Nucleus accumbens (tissue), 56 donors: ENCODE measurements around the gene SRMS.
"Not testable (repeated sequence)": the region's sequence is repeated elsewhere in the genome, so short reads cannot be mapped to it uniquely, and the experiment has no call there.

Experiments
- DNase-seq, 56 donors: peaks; one replicate each; lab custom pipeline; 2025; lab: John Stamatoyannopoulos, UW

SRMS gene

DNA sequence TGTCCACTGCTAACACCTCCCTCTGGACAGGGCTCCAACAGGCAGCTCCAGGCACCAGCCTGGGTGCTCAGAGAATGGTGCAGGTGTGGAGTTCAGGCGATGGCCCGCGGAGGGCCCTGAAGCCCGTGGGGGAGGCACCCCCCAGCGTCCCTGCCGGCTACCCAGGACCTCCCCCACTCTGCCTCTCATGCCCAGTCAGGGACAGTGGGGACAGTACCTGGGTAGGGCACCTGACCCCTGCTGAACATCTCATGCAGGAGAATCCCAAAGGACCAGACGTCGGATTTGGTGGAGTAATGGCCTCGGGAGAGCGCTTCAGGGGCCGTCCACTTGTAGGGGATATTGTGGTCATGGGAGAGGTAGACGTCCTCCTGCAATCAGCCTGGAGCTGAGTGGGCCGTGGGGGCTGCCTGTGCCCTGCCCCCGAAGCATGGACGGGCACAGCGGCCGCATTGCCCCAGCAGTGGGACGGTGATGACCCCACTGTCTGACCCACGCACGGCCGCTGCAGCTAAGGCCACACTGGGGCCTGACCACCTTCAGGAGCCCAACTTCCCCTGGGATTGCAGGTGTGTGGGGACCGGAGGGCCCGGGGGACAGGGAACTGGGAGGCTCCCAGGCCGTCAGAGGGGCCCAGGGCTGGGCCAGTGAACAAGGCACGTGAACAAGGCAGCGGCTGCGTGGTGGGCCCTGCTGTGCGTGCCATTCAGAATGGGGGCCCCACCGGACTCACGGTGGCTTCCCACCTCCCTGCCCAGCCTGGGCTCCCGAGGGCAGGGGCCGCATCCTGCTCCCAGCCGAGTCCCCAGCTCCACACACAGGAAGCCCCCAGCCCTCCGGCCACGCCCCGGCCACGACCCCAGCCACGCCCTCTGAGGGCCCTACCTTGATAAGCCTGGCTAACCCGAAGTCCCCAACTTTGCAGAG, 17.4 kb downstream of the SRMS start:
- DNase-seq, result no peak

DNA sequence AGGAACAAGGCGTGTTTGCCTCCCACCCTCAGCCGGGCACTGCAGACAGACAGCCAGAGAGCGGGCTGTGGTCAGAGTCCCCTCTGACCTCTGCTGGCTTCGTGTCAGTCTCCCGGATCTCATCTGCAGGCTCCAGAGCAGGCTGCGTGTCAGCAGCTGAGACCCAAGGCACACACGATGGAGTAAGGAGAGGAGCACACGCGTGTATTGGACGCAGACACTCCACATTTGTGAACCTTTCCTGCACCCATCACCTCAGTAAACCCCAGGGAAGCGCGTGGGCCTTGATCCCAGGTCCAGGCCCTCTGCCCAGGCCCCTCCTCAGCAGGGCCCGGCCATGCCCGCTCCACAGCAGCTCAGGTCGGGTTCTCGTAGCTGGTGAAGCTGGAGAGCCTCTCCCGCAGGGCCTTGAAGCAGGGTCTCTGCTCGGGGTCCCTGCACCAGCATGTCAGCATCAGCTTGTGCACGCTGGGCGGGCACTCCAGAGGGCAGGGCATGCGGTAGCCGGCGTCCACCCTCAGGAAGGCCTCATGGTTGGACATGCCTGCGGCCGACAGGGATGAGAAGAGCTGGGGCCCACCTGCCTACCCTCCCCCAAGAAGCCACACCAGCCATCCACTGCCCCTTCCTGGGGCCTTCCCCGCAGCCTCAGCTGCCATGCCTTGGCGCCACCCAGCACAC, 18.2 kb downstream of the SRMS start:
- DNase-seq, result no peak

DNA sequence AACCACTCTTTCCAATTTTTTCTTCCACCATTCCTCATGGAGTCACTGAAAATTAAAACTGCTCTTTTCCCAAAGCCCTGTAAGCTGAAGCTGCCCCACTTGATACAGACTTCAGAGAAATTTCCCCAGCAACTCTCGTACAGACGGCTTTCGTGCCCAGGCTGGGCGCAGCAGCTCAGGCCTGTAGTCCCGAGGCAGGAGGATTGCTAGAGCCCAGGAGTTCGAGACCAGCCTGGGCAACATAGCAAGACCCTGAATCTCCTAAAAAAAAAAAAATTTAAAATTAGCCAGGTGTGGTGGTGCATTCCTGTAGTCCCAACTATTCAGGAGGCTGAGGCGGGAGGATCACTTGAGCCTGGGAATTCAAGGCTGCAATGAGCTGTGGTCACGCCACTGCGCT, 20.4 kb downstream of the SRMS start:
- no peak for DNase-seq

DNA sequence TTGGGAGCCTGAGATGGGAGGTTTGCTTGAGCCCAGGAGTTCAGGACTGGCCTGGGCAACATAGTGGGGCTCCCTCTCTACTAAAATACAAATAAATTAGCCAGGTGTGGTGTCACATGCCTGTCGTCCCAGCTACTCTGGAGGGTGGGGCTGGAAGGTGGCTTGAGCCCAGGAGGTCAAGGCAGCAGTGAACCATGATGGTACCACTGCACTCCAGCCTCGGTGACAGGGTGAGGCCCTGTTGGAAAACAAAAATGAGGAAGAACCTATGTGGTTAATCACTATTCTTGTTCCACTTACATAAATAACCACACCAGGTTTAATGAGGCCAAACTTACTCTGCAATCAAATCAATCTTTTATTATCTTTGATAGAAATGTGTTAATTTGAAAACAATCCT, 21.6 kb downstream of the SRMS start:
- no peak for DNase-seq

DNA sequence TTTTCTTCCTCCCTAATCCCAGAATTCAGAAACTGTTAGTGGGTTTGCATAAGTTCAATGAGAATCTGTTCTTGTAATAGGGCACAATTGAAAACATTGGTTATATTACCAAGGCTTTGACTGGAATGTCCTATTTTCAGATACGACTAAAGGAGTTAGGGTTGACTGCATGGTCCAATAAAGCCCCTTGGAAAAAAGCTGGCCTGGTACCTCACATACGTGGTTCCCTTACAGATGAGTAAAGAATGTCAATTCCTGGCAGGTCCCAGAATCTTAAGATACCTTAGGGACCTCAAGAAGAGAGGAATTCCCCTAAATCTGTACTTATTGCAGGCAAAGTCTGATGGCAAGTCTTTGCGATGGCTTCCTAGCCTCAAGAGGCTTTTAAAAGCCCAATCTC, 22.4 kb downstream of the SRMS start:
- DNase-seq, result no peak

DNA sequence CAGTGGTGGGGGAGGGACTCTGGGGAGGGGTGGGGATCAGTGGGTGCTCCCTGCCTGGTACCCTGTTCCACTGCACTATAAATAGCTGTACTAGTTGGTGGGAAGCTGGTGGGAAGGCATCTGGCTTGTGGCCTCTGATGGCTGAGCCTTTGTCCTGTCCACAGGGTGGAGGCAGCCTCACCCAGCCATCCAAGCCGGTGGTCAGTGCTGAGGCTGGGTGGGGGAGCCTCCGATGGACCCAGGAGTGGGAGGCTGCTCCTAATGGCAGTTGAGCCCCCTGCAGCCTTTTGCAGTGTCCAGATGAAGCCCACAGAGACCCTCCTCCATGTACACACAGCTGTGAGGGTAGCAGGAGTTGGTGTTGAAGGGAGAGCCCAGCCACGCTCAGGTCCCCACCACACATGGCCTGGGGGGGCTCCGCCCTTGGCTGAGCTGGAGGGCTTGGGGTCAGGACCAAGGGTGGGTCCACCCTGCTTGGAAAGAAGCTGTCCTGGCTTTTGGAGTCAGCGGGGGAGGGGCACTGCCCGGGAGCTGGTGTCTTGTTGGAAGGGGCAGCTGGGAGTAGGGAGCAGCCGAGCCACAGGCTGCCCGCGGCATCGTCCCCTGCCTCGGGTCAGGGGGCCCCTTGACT, 24.5 kb downstream of the SRMS start:
- no peak for DNase-seq

DNA sequence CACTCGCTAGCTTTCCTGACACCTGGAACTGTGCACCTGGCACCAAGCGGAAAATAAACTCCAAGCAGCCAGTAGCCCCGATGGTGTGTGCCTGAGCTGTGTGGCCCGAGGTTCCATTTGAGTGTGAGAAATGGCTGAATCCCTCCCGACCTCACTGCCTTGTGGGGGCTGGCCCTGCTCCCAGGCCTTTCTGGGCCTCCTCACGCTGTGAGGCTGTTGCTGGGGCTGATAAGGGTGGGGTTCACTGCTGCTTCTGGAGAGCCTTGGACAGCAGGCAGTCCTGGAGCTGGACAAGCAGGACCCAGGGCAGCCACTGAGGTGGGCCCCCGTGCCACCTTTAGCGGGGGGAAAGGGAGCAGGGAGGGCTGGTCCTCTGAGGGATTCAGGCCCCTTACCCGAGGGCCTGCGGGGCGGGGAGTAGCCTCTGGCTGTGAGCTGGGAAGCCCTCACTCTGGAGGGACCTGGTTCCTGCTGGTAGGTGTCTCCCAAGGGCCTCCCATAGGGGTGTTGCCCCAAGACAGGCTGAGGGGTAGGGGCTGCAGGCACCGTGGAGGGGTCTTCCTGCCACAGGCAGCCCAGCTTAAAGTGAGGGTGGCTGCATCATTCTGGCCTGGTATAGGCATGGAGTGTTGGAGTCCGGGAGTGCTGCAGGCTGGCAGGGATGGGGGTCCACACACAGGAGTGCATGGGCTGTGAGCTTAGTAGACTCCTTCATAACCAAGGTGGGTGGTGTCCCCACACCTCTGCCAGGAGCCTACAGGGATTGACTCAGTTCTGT, 25.3 kb downstream of the SRMS start:
- DNase-seq, result no peak

DNA sequence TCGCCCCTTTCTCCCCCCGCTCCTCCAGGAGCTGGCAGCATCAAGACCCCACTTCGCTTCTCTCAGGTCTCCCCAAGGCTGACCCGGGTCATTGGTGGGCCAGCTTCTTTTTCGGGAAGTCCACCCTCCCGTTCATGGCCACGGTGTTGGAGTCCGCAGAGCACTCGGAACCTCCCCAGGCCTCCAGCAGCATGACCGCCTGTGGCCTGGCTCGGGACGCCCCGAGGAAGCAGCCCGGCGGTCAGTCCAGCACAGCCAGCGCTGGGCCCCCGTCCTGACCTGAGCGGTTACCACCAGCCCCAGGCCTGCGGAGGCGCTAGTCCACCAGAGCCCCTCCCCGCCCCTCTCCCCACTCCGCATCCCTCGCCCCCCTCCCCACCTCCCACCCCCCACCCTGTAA, 25.9 kb downstream of the SRMS start:
- no peak for DNase-seq

DNA sequence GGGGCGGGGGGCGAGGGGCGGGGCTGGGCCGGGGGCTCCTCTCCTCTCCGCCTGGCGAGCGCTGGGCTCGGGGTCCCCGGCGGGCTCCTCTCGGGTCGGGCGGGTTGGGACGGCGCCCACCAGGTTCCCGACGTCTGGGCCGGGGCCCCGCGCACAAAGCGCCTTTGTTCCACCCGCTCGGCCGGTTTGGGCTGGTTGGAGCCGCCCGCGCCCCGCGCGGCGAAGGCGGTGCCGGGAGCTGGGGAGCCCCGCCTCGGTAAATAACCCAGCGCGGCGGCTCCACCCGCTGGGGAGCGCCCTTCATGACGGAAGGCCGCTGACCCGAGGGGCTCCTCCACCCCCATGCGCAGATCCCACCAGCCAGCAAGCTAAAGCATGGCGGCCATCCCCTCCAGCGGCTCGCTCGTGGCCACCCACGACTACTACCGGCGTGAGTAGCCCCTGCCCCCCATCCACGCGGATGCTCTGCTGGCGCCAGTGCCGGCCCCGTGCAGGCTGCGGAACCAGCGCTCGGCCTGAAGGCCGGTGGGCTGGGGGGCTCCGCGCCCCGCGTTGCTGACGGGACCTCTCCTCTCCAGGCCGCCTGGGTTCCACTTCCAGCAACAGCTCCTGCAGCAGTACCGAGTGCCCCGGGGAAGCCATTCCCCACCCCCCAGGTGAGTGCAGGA, 26.5 kb downstream of the SRMS start:
- peak in 50 of 56 donors; percentile 25 to 92 (median 70) for DNase-seq

DNA sequence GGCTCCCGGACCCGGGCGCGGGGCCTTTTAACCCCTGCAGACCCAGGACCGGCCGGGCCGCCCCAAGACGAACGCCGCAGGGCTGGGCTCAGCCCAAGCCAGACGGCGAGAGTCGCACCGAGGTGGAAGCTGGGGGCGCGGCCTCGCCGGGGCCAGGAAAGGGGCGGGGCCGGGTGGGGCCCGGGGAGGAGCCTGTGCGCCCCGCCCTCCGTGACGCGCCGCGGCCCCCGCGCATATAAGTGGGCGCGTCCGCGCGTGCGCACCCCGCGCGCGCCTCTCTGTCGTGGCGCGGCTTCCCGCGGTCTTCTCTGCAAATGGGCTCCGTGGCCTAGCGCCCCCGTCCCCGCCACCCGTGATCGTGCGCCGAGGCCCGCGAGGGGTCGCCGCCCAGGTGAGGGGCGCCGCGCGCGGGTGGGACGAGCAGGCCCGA, 27.0 kb downstream of the SRMS start, which contains the start of gene PPDPF:
Gene PPDPF (plus strand): TSS at position 262 of the 430 bp plus-strand sequence. CDS start 544 bp downstream, outside the sequence.
- peak in 52 of 56 donors; percentile 25 to 90 (median 74) for DNase-seq

DNA sequence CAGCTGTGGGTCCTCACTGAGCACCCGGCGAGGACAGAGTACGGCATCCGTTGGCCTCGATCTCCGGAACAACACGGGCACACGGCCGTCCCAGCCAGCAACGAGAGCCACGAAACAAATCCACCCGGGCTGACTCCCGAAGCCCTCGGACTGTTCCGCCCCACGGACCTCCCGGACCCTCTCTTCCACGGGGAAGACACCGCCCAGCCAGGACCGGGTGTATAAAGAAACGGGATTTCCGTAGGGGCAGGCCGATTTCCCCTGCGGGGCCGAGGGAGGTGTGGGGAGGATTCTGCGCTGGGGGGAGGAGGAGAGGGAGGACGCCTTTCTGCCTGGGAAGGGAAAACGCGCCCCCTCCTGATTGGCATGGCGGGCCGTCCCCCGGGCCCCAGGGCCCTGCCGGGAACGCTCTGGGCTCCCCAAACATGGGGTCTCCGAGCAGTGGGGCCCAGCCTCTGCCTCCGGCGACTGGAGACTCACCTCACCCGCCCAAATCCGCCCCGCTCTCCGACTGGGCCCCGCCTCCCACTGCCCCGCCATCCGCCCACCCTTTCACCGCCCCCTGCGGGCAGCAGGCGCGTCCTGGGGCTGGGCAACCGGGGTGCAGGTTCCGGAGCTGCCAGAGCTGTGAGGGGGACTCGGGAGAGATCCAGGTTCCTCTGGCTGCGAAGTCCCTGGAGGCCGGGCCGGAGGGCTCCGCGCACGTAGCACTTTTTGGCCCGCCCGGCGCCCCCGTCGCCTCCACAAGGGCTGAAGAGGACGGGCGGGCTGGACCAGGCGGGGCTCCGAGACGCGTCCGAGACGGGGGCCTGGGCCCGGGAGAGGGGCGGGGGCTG, 27.7 kb downstream of the SRMS start:
- peak in 13 of 56 donors; percentile 32 to 79 (median 69) for DNase-seq

DNA sequence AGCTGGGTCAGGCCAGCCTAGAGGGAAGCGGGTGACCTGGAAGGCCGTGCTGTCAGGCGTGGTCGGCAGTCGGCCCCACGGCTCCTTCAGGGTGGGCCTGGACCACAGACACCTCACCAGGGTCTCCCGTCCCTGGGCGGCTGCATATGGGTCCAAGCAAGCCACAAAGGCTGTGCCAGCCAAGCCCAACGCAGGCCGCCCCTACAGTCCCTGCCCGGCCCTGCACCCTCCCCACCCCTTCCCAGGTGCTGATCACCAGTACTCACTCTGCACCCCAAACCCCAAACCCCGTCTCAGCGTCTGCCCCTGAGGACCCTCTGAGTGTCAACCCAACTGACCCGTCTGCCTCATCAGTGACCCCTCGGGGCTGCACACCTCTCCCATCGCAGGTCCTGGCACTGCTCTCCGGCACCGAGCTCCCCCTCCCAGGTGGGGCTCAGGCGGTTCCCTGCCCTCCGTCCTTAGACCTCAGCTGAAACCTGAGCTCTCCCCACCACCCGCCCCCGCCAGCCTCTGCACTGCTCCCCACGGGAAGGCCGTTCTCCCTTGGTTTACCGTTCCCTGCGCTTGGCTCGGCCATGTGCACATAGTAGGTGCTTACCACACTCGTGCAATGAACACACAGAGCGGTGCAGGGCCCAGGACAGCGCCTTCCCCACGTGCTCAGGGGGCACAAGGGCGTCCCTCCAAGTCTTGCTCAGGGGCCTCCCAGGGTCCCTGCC, 28.4 kb downstream of the SRMS start:
- no peak for DNase-seq

DNA sequence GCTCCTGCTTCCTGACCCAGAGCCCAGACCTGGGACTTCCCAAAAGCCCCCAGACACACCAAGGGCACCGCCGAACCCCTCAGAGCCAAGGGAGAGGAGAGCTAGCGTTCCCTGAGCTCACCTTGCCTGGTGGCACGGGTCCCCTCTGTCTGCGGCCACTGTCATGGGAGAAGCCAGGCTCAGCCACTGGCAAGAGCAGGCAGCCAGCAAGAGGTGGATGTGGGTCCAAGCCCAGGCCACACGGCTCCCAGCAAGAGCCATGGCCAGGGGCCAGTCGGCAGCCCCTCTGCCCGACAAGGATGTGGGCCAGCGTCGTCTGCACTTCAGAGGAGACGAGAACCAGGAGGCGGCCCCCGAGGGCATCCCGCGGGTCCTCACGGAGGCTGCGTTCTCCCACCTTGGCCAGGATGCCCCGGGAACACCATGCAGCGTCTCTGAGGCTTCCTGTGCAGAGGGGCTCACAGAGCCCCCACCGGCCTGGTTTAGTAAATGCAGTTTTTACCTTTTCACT, 29.1 kb downstream of the SRMS start:
- DNase-seq, result no peak

DNA sequence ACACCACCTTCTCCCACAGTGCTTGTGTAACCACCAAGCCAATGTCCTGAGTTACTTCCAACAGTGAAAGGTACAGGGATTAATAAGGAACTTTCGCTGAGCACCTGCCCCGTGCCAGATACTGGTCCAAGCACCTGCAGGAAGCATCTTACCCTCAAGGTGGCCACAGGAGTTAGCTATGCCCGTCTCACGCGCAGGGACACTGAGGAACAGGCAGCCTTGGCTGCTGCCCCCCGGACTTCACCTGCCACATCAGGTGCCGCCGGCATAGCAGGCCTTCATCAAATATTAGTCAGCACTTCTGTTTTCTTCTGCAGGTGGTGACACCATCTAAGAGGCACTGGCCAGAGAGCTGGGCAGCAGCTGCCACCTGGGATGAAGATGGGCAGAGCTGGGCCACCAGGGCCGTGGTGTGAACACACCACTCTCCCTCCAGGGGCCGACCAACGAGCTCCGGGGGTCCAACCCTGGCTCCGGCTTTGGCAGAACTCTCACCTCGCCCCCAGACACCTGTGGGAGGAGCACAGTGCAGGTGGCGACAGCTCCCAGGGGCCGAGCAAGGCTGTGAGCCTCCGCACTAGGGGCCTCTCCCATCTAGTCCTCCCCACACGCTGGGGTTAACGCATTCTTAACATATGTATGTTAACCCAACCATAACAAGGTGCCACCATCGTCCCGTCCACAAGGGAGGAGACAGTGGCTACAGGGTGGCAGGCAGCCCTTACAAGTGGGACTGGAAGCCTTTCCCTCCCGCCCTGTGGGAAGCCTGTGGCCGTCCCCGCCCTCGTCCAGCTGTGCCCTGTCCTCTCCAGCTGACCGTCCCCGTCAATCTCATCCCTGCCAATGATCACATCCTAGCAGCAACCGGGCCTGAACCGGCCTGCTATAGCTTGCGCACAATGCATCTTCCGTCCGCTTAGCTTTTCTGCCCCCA, 29.9 kb downstream of the SRMS start:
- peak in 1 of 56 donors; percentile 28 for DNase-seq

DNA sequence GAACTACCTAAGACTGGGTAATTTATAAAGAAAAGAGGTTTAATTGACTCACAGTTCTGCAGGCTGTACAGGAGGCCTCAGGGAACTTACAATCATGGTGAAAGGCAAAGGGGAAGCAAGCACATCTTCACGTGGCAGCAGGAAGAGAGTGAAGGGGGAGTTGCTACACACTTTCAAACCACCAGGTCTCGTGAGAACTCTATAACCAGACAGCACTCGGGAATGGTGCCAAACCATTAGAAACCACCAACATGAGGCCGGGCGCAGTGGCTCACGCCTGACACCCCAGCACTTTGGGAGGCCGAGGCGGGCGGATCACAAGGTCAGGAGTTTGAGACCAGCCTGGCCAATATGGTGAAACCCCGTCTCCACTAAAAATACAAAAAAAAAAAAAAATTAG, 33.0 kb downstream of the SRMS start:
- not testable (repeated sequence) for DNase-seq

DNA sequence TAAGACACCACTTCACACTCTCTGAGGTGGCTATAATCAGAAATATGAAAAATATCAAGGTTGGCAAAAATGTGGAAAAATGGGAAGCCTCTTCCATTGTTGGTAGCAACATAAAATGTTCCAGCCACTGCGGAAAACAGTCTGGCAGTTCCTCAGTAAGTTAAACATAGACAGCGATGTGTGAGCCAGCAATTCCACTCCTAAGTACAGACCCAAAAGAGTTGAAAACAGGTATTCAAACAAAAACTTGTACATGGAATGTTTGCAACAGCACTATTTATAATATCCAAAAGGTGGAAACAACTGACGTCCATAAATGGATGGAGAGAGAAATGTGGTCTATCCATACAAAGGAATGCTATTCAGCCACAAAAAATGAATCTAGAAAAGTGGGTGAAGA, 34.3 kb downstream of the SRMS start:
- DNase-seq, result no peak

DNA sequence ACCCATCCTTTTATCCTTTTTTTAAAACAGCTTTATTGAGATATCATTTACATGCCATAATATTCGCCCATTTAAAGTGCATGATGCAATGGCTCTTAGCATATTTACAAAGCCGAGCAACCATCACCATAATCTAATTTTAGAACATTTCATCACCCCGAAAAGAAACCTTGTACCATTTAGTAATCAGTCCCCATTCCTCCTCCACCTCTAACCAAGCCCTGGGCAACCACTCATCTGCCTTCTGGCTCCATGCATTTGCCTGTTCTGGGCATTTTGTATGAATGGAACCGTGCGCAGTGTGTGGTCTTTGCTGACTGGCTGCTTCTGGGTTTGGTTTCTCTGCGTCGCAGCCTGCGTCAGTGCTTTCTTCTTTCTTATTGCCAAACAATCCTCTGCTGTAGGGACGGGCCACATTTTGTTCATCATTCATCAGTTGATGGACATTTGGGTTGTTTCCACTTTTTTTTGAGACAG, 38.4 kb downstream of the SRMS start:
- DNase-seq, result no peak
